AG10803 (cell line): Measurements from ENCODE around the gene ADAMTS8.

Source experiments
- DNase-seq: peaks from one replicate; pipeline ENCODE4 v3.0.0; 2010; ENCODE audit warnings: low read depth
- H3K4me3 ChIP-seq: 2 replicates; pipeline ENCODE4 v1.5.1; 2011; ENCODE audit warnings: mild to moderate bottlenecking, low read length, control low read depth
- CTCF ChIP-seq: conservative IDR thresholded peaks from 2 replicates; pipeline ENCODE4 v1.5.1; 2011; ENCODE audit warnings: mild to moderate bottlenecking, low read length, control low read depth, inconsistent platforms

The ADAMTS8 gene

DNA sequence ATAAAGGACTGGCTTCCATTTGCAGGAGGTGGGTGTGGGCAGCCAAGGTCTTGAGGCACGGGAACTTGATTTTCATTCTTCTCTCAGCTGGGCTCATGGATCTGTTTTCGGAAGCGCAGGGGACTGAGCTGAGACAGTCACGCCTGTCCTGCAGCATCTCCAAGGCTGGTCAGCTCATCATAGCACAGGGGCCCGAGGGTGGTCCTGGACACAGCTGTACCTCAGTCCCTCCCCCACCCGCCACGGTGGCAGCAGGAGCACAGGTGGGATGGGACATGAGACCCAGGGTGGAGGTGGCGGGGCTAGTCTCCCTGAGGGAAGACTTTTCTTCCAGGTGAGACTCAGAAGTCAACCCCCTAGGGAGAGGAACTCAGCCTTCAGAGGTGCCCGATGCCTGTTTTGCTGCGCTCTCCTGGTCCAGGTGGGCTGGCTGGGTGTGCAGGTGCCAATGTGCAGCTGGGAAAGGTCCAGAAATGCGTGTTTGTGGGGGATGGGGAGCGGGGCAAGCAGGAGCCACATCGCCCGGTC, 3.7 kb downstream of the ADAMTS8 start:
- H3K4me3 ChIP-seq = no peak overlapping the region
- TF ChIP-seq CTCF = no peak
- no peak for DNase-seq

DNA sequence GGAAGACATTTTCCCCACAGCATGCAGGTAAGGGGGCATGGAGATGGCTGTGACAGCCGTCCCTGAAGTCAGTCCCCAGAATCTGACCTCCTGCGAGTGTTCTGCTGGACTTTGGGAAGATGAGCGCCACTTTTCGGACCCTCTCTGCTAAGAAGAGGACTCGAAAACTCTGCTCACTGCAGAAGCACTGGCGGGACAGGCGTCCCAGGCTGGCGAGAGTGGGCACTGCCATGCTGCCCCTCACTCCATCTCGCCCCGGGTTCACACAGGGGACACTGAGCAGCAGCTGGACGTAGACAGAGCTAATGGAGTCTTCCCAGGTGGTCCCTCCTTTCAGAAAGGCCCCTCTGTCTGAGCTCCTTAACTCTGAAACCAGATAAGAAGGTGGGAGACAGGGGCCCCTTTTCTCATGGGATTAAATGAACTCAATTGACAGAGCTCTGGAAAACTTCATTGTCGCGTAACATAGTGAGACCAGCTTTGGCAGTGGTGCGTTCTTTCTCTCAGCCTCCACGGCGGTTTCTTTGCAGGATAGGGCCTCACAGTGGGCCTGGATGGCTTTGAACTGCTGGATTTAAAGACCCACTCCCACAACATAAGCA, 4.8 kb downstream of the ADAMTS8 start:
- no peak overlapping the region for H3K4me3 ChIP-seq
- no peak for DNase-seq
- no peak for TF ChIP-seq CTCF

- DNase-seq = no peak
- no peak overlapping the region for H3K4me3 ChIP-seq
- TF ChIP-seq CTCF = no peak
Observed at GRCh38 chr11:130422251-130422995, 6.0 kb downstream of the ADAMTS8 start.

DNA sequence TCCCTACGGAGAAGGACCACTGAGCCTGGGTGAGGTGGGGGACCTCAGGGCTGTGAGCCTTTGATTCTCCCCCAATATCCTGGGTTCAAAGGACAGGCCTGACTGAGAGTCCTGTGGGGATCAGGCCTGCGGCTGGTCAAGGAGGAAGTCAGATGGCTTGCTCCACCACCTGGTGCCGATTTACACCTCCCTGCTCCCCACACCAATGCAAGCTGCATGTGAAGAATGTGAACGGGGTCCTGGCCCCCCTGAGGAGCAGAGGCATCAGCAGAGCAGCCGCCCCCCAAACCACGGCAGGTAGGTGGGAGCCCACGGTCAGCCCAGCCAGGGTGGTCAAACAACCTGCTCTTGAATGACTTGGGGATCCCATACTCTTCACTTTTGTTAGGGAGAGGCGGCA, 6.7 kb downstream of the ADAMTS8 start:
- no peak overlapping the region for H3K4me3 ChIP-seq
- DNase-seq = no peak
- no peak for TF ChIP-seq CTCF

GRCh38 chr11:130421199-130421585, 7.2 kb downstream of the ADAMTS8 start:
- no peak overlapping the region for H3K4me3 ChIP-seq
- no peak for TF ChIP-seq CTCF
- no peak for DNase-seq

DNA sequence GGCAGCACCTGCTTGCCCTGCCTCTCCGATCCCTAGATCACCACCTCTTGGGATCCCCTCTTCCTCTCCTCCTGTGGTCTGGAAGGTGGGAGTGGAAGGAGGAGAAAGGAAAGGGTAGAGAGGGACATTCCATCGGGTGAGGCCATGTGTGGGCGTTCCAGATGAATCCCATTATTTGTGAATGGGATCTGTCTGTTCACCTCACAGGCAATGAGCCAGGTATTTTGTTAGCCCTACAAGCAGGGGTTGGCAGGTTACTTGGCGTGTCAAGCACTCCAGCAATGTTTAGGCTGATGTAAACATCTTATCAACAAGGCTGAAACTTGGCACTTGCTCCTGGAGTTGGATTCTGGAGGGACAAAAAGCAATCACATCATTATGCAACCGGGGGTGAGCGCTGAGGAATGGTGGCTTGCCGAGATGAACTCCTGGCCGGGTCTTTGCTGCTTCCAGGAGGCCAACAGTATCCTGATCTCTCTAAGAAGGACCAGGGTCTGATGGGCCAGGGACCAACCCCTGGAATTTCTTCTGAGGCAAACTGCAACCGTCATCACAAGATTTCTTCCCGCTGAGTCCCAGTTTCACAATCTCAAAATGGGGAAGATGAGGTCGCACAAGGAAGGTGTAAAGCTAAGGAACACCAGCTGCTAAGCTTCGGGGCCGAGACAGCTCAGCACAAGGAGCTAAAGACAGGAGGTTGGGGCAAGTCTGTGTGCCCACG, 7.8 kb downstream of the ADAMTS8 start:
- TF ChIP-seq CTCF = no peak
- H3K4me3 ChIP-seq = no peak overlapping the region
- no peak for DNase-seq
